Eye (tissue), 1 donor: ENCODE measurements around the gene ABHD16B.

Experiments
- DNase-seq: peaks from one replicate; pipeline ENCODE4 v3.0.0-alpha.2; 2015

Gene ABHD16B

DNA sequence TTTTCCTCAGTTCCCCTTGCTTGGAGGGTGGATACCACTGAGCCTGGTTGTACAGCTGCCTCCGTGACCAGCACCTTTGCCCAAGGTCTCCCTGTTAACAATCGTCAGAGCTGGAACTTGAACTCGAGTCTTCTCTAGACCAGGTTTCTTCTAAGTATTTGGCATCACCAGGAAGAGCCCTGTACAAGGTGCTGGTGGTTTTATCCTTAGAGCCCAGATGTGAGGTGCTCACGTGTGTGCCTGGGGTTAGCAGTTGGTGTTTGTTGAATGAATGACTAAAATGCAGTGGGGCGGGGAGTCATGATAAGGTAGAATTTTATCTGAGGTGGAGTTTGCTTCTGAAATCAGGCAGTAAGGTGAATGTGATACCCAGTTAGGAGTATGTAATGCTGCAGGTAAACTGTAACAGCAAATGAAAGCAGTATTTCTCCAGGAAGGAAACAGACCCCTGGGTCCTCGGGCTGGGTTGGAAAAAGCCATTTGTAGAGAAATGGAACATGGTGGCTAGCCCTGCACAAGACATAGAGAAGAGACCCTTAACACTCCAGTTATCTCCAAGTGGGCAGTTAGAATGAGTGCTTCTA is 36.8 kb downstream of the ABHD16B start:
- DNase-seq = no peak

DNA sequence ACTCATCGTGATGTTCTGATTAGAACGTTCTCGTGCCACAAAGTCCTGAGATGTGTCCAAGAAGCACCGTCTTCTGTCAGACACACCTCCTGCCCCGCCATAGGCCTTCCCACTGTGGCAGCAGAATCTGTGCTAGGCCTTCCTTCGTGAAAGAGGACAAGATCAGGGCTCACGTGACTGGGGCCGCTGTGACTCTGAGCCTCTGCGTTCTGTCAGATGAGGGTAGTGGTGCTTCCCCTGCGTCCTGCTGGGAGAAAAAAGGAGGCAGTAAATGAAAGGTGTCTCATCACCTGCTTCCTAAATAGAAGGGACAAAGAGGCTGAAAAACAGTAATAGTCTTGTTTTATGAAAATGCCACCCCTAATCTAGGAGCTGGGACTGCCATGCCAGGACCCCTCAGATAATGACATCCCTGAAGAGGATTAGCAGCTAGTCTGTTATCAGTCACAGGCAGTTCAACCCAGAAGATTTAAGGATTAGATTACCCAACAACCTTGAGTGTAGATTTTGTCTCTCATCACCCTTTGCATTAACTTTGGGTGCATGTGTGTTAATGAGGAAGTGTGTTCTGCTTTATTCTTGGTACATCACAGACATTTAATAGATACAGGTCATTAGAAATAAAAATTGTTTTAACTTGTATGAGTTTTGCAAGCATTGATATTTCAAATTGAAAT is 37.7 kb downstream of the ABHD16B start:
- DNase-seq = no peak

DNA sequence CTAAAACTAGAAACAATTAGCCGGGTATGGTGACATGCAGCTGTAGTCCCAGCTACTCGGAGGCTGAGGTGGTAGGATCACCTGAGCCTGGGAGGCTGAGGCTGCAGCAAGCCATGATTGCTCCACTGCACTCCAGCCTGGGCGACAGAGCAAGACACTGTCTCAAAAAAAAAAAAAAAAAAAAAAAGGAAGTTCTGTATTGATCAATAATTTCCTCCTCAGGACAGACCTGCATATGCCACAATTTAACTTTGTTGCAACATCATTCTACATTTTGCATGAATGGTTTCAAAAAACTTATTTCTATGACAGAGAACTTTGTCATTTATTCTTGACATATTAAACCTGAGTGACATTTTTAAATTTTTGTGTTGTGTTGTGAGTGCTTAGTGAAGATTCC is 39.1 kb downstream of the ABHD16B start:
- DNase-seq = no peak

DNA sequence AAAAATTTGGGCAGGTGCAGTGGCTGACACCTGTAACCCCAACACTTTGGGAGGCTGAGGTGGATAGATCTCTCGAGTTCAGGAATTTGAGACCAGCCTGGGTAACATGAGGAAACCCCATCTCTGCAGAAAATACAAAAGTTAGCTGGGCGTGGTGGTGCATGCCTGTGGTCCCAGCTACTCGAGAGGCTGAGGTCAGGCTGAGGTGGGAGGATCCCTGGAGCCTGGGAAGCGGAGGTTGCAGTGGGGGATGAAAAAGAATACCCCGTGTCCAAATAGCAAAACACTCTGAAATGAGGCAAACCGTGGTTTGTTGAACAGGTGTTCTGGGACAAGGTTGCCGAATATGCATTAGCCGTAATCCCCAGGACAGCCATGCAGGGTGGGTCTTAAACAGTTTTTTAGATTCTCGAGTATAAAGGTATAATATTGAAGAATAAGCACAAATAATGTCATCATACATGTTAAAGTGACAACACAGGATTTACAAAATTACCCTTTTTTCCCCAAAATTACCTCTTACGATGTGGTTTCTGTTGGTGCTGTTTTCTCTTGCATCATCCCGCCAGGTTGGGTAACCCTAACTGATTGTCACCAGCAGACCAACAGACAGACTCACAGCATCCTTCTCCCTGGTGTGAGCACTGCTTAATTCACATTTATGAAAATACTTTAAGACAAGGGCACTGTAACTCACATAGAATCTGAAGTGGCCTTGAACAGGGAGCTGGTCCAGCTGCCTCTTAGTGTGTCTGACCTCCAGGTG is 42.7 kb downstream of the ABHD16B start:
- DNase-seq = no peak

DNA sequence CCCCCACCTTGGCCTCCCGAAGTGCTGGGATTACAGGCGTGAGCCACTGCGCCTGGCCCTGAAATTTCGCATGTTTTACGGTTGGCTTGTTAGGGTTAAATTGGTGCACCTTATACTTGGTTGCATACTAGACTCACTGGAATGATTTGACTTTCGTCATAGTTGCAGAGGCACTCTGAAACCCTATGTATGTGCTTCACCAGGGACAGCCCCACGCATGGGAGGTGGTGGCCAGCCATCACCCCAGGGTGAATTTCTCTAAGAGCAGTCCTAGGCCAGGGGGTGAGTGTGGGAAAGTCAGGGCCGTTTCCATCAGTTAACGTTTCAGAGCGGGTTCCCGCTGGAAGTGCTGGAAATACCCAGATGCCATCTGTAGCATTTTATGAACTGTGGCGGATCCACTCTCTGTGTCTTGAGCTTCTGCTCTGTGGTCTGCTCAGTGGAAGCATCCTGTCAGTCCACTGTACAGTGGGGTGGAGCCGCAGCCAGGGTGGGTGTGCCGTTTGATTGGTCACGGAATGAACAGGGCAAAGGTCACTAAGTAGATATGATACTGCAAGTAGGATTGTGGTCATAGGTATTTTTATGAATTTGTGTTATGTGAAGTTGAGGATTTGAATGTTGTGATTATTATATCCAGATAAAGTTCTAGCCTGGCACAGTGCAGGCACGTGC is 46.8 kb downstream of the ABHD16B start:
- no peak for DNase-seq

DNA sequence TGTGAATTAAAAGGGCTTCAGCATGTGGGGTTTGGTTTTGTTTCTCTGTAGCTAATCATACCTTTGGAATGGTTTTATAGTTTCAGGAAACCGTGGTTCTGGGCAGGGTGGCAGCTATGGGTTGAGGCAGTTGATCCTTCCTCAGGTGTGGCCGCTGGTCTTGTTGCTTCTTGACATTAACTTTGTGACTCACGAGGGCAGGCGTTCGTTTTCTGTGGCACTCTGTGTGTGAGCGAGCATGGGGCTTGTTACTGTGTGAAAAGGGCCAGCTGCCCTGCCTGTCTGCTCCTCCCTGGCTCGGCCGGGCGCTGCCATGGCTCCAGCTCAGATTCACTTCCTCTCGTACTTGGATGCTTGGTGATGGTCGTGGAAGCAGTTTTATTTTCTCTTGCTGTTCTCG is 49.9 kb downstream of the ABHD16B start:
- peak; percentile 14 for DNase-seq
